Tibial artery (tissue), 4 donors: ENCODE data around the gene PALLD.
A peak's percentile ranks its signal among the peaks of the same experiment; 100 is the strongest.

Source experiments
- DNase-seq, 2 donors: peaks; one replicate each; pipeline ENCODE4 v3.0.0-alpha.2; 2019
- H3K27ac ChIP-seq, 2 donors: fragments of 200-600 bp; sonication (generic) in 1 of 2; 1 replicate in 1 of 2; 2 replicates in 1 of 2; pipeline ENCODE4 v1.5.1; 2018 to 2019; ENCODE audit warnings: mild to moderate bottlenecking in 1 of 2
- H3K27me3 ChIP-seq, 2 donors: fragments of 200-600 bp; sonication (generic) in 1 of 2; one replicate each; pipeline versions ENCODE4 v1.5.1 to v1.6.0; 2016 to 2019
- H3K36me3 ChIP-seq, 3 donors: fragments of 200-600 bp; sonication (generic) in 2 of 3; one replicate each; pipeline ENCODE4 v1.5.1; 2016 to 2019; ENCODE audit warnings: mild to moderate bottlenecking in 2 of 3
- H3K4me1 ChIP-seq, 4 donors: fragments of 200-600 bp; sonication (generic) in 2 of 4; 1 replicate in 3 of 4; 2 replicates in 1 of 4; pipeline ENCODE4 v1.5.1; 2016 to 2019
- H3K4me3 ChIP-seq, 2 donors: fragments of 200-600 bp; sonication (generic) in 1 of 2; 1 replicate in 1 of 2; 2 replicates in 1 of 2; pipeline ENCODE4 v1.5.1; 2018 to 2019; ENCODE audit warnings: mild to moderate bottlenecking in 2 of 2
- H3K9me3 ChIP-seq, 3 donors: fragments of 200-600 bp; sonication (generic) in 1 of 3; one replicate each; pipeline ENCODE4 v1.5.1; 2016 to 2019
- CTCF ChIP-seq, 2 experiments: fragments of 200-600 bp in 1 of 2; fragments of 450-650 bp in 1 of 2; IDR thresholded peaks; one replicate each; pipeline ENCODE4 v1.5.1; 2017 to 2019; ENCODE audit warnings: antibody characterized with exemption in 2 of 2, mild to moderate bottlenecking in 1 of 2, moderate library complexity in 1 of 2
- intact Hi-C: fragments of 100-400 bp; cut with DNase I; formaldehyde crosslinking; loops from one replicate; pipeline ENCODE4 v1.15.0; 2023; ENCODE audit warnings: low total_unique reads

The PALLD gene

GRCh38 chr4:168637872-168638756 is 141.3 kb downstream of the PALLD start:
- Histone ChIP-seq H3K27ac (peak overlapping the region in 1 of 2 donors; percentile 76), H3K4me1 (peaks cover 0 to 58% (median 31%) of the 10 kb centered on the region in 4 donors), H3K27me3 (no peaks in the 10 kb centered on the region), H3K9me3 (no peaks in the 10 kb centered on the region), H3K4me3 (no peak overlapping the region), H3K36me3 (no peaks in the 10 kb centered on the region)
- TF ChIP-seq CTCF (IDR thresholded peaks at IDR 0.05) = no peak
- DNase-seq = no peak
- intact Hi-C loops = loop anchor here (10.0 kb wide), 1 partner anchor 207 kb away; no protein-coding TSS in a partner anchor

- no peaks in the 10 kb centered on the region for H3K36me3 ChIP-seq
- H3K27me3 ChIP-seq = no peaks in the 10 kb centered on the region
- TF ChIP-seq CTCF (IDR thresholded peaks at IDR 0.05) = no peak
- intact Hi-C loops = loop anchor here (10.0 kb wide), 1 partner anchor 205 kb away; no protein-coding TSS in a partner anchor
- H3K4me1 ChIP-seq = peaks cover 0 to 44% (median 17%) of the 10 kb centered on the region in 4 donors
- no peak overlapping the region for H3K27ac ChIP-seq
- no peaks in the 10 kb centered on the region for H3K9me3 ChIP-seq
- DNase-seq = no peak
- no peak overlapping the region for H3K4me3 ChIP-seq
Observed at GRCh38 chr4:168639914-168640313, 143.1 kb downstream of the PALLD start.

GRCh38 chr4:168641811-168642140 is 144.9 kb downstream of the PALLD start:
- H3K27ac ChIP-seq = no peak overlapping the region
- no peaks in the 10 kb centered on the region for H3K9me3 ChIP-seq
- no peaks in the 10 kb centered on the region for H3K36me3 ChIP-seq
- no peak for TF ChIP-seq CTCF (IDR thresholded peaks at IDR 0.05)
- intact Hi-C loops = no loop called here
- no peaks in the 10 kb centered on the region for H3K27me3 ChIP-seq
- DNase-seq = no peak
- H3K4me3 ChIP-seq = no peak overlapping the region
- H3K4me1 ChIP-seq = peaks cover 0 to 38% (median 8%) of the 10 kb centered on the region in 4 donors

GRCh38 chr4:168642591-168642990 is 145.7 kb downstream of the PALLD start:
- Histone ChIP-seq H3K27ac (peak overlapping the region; percentile 2 to 23), H3K4me1 (peaks cover 0 to 34% (median 4%) of the 10 kb centered on the region in 4 donors), H3K4me3 (no peak overlapping the region), H3K9me3 (no peaks in the 10 kb centered on the region), H3K27me3 (no peaks in the 10 kb centered on the region), H3K36me3 (no peaks in the 10 kb centered on the region)
- intact Hi-C loops = no loop called here
- TF ChIP-seq CTCF (IDR thresholded peaks at IDR 0.05) = no peak
- no peak for DNase-seq

- no peaks in the 10 kb centered on the region for H3K27me3 ChIP-seq
- intact Hi-C loops = no loop called here
- TF ChIP-seq CTCF (IDR thresholded peaks at IDR 0.05) = no peak
- H3K27ac ChIP-seq = peak overlapping the region; percentile 2 to 23
- H3K4me1 ChIP-seq = peaks cover 0 to 36% (median 7%) of the 10 kb centered on the region in 4 donors
- H3K4me3 ChIP-seq = no peak overlapping the region
- H3K36me3 ChIP-seq = no peaks in the 10 kb centered on the region
- H3K9me3 ChIP-seq = no peaks in the 10 kb centered on the region
- DNase-seq = no peak
Observed at GRCh38 chr4:168643111-168643795, 146.4 kb downstream of the PALLD start.
